Upper lobe of right lung (tissue), 1 donor: ENCODE results near the gene NPHP4. TPM values are rescaled to one million over a fixed set of nuclear protein-coding genes. Genes with fewer than 3 reads are reported as not detected.

Experiments
- ATAC-seq: fragments of 200-7000 bp; cut with Tn5 transposase; one replicate; pipeline ENCODE4 v1.9.1; 2020; ENCODE audit warnings: mild to moderate bottlenecking, moderate library complexity
- DNase-seq: peaks from one replicate; pipeline ENCODE4 v3.0.0-alpha.2; 2020
- H3K27ac ChIP-seq: fragments of 200-600 bp; one replicate; pipeline ENCODE4 v1.8.0; 2022
- H3K27me3 ChIP-seq: fragments of 200-600 bp; one replicate; pipeline ENCODE4 v1.8.0; 2022; ENCODE audit warnings: mild to moderate bottlenecking
- H3K36me3 ChIP-seq: fragments of 200-600 bp; one replicate; pipeline ENCODE4 v1.8.0; 2022
- H3K4me1 ChIP-seq: fragments of 200-600 bp; one replicate; pipeline ENCODE4 v1.8.0; 2022
- H3K4me3 ChIP-seq: fragments of 200-600 bp; one replicate; pipeline ENCODE4 v1.8.0; 2022; ENCODE audit warnings: mild to moderate bottlenecking
- H3K9me3 ChIP-seq: fragments of 200-600 bp; one replicate; pipeline ENCODE4 v1.8.0; 2022
- CTCF ChIP-seq: fragments of 200-600 bp; IDR thresholded peaks from one replicate; pipeline ENCODE4 v1.8.0; 2022; ENCODE audit warnings: antibody characterized with exemption
- intact Hi-C: fragments of 100-400 bp; cut with DNase I; formaldehyde crosslinking; loops from one replicate; pipeline ENCODE4 v1.11.0; 2022
- total RNA-seq: library from RNA; stranded (reverse); fragmentation: NEBNext Ultra II Directional; extraction: Animal tissue kit (Norgen Biotek cat#: 25700); gene quantifications from one replicate; pipeline ENCODE4 v1.2.1, GENCODE V29; 2021
- donor health status: DM: no; HTN: yes; CAD: no; lungs with severe emphysema.

Gene NPHP4
- total RNA-seq, 1 donor from 2014 or later = 14.6 TPM

- Histone ChIP-seq H3K27ac (no peak overlapping the region), H3K4me3 (no peak overlapping the region), H3K36me3 (peaks cover 25% of the 10 kb centered on the region), H3K9me3 (no peaks in the 10 kb centered on the region), H3K27me3 (no peaks in the 10 kb centered on the region), H3K4me1 (no peaks in the 10 kb centered on the region)
- DNase-seq (no peak), ATAC-seq (no peak)
- intact Hi-C loops = no loop called here
- TF ChIP-seq CTCF = no peak
These were observed 83.5 kb downstream of the NPHP4 start for GRCh38 chr1:5908461-5909375.

GRCh38 chr1:5907966-5908365 lies 84.3 kb downstream of the NPHP4 start:
- intact Hi-C loops = no loop called here
- DNase-seq (no peak), ATAC-seq (no peak)
- Histone ChIP-seq H3K27me3 (no peaks in the 10 kb centered on the region), H3K27ac (no peak overlapping the region), H3K4me1 (no peaks in the 10 kb centered on the region), H3K4me3 (no peak overlapping the region), H3K36me3 (peaks cover 30% of the 10 kb centered on the region), H3K9me3 (no peaks in the 10 kb centered on the region)
- TF ChIP-seq CTCF = no peak

DNA sequence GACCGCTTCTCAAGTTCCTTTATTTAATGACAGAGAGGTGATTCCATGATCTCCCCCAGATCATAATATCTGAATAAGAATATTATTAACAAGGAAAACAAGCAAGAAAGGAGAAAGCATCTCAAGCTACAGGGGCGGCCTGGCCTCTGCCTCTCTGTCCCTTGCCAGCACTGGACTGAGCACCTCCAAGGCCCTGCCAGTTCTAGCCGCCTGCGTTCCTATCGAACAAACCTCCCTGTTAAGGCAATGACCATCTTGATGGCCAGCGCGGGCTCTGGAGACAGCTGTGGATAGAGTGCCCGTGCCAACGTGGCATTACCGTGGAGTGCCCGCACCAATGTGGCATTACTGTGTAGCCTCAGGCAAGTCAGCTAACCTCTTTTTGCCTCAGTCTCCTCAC lies 84.8 kb downstream of the NPHP4 start:
- no peak for ATAC-seq
- Histone ChIP-seq H3K27me3 (no peaks in the 10 kb centered on the region), H3K9me3 (no peaks in the 10 kb centered on the region), H3K27ac (no peak overlapping the region), H3K4me1 (no peaks in the 10 kb centered on the region), H3K36me3 (peaks cover 35% of the 10 kb centered on the region), H3K4me3 (no peak overlapping the region)
- DNase-seq = no peak
- TF ChIP-seq CTCF = no peak
- intact Hi-C loops = no loop called here

GRCh38 chr1:5906966-5907365 lies 85.3 kb downstream of the NPHP4 start:
- DNase-seq = no peak
- intact Hi-C loops = no loop called here
- no peak for ATAC-seq

GRCh38 chr1:5906116-5906515 lies 86.1 kb downstream of the NPHP4 start:
- no peak for ATAC-seq
- no peak overlapping the region for H3K4me3 ChIP-seq
- H3K9me3 ChIP-seq = no peaks in the 10 kb centered on the region
- no peaks in the 10 kb centered on the region for H3K27me3 ChIP-seq
- DNase-seq = no peak
- H3K4me1 ChIP-seq = no peaks in the 10 kb centered on the region
- no peak for TF ChIP-seq CTCF
- no peak overlapping the region for H3K27ac ChIP-seq
- H3K36me3 ChIP-seq = peaks cover 35% of the 10 kb centered on the region
- intact Hi-C loops = no loop called here

More at GRCh38 chr1:5906966-5907365, 85.3 kb downstream of the NPHP4 start:
- no peaks in the 10 kb centered on the region for H3K9me3 ChIP-seq
- H3K4me1 ChIP-seq = no peaks in the 10 kb centered on the region
- no peak overlapping the region for H3K4me3 ChIP-seq
- H3K27me3 ChIP-seq = no peaks in the 10 kb centered on the region
- TF ChIP-seq CTCF = no peak
- no peak overlapping the region for H3K27ac ChIP-seq
- H3K36me3 ChIP-seq = peaks cover 35% of the 10 kb centered on the region
